ENCODE data around the gene TMEM254.
A peak's percentile ranks its signal among the peaks of the same experiment; 100 is the strongest.

The TMEM254 gene

GRCh38 chr10:80100116-80100515 lies 21.7 kb downstream of the TMEM254 start:
- Histone ChIP-seq H3K27ac (ENCODE audit: poor library complexity, severe bottlenecking) (no peak overlapping the region), H3K9me3 (ENCODE audit: severe bottlenecking) (no peaks in the 10 kb centered on the region), H3K36me3 (ENCODE audit: low read depth) (no peaks in the 10 kb centered on the region), H3K27me3 (ENCODE audit: insufficient read depth, poor library complexity, severe bottlenecking) (no peaks in the 10 kb centered on the region), H3K4me3 (ENCODE audit: severe bottlenecking) (no peak overlapping the region), H3K4me1 (ENCODE audit: insufficient read depth, poor library complexity, severe bottlenecking) (no peaks in the 10 kb centered on the region)
- DNase-seq (ENCODE audit: low spot score) (no peak), ATAC-seq (ENCODE audit: low read depth) (no peak)
- no peak for TF ChIP-seq CTCF (IDR thresholded peaks at IDR 0.05; ENCODE audit: poor library complexity, severe bottlenecking)

GRCh38 chr10:80100861-80101695 lies 22.6 kb downstream of the TMEM254 start:
- no peak for DNase-seq (ENCODE audit: low spot score)

GRCh38 chr10:80104066-80104926 lies 25.8 kb downstream of the TMEM254 start:
- DNase-seq (ENCODE audit: low spot score): no peak
- Histone ChIP-seq H3K4me1 (ENCODE audit: insufficient read depth, poor library complexity, severe bottlenecking) (no peaks in the 10 kb centered on the region), H3K9me3 (ENCODE audit: severe bottlenecking) (no peaks in the 10 kb centered on the region), H3K4me3 (ENCODE audit: severe bottlenecking) (no peak overlapping the region), H3K27me3 (ENCODE audit: insufficient read depth, poor library complexity, severe bottlenecking) (no peaks in the 10 kb centered on the region), H3K27ac (ENCODE audit: poor library complexity, severe bottlenecking) (no peak overlapping the region), H3K36me3 (ENCODE audit: low read depth) (no peaks in the 10 kb centered on the region)
- peak; percentile 29; the same call in 1 of the 3 replicates for ATAC-seq (ENCODE audit: low read depth)
- no peak for TF ChIP-seq CTCF (IDR thresholded peaks at IDR 0.05; ENCODE audit: poor library complexity, severe bottlenecking)

More at GRCh38 chr10:80100861-80101695, 22.6 kb downstream of the TMEM254 start:
- Histone ChIP-seq H3K4me3 (ENCODE audit: severe bottlenecking) (no peak overlapping the region), H3K27ac (ENCODE audit: poor library complexity, severe bottlenecking) (no peak overlapping the region), H3K4me1 (ENCODE audit: insufficient read depth, poor library complexity, severe bottlenecking) (no peaks in the 10 kb centered on the region), H3K27me3 (ENCODE audit: insufficient read depth, poor library complexity, severe bottlenecking) (no peaks in the 10 kb centered on the region), H3K9me3 (ENCODE audit: severe bottlenecking) (no peaks in the 10 kb centered on the region), H3K36me3 (ENCODE audit: low read depth) (no peaks in the 10 kb centered on the region)
- 0 out of 3 replicates have a peak, but pooled peaks have one; percentile 23 for ATAC-seq (ENCODE audit: low read depth)
- no peak for TF ChIP-seq CTCF (IDR thresholded peaks at IDR 0.05; ENCODE audit: poor library complexity, severe bottlenecking)

GRCh38 chr10:80108576-80109239 lies 30.2 kb downstream of the TMEM254 start:
- H3K9me3 ChIP-seq (ENCODE audit: severe bottlenecking): peaks cover 2% of the 10 kb centered on the region
- DNase-seq (ENCODE audit: low spot score): no peak
- no peaks in the 10 kb centered on the region for H3K4me1 ChIP-seq (ENCODE audit: insufficient read depth, poor library complexity, severe bottlenecking)
- no peak overlapping the region for H3K27ac ChIP-seq (ENCODE audit: poor library complexity, severe bottlenecking)
- TF ChIP-seq CTCF (IDR thresholded peaks at IDR 0.05; ENCODE audit: poor library complexity, severe bottlenecking): no peak
- H3K36me3 ChIP-seq (ENCODE audit: low read depth): no peaks in the 10 kb centered on the region
- no peak overlapping the region for H3K4me3 ChIP-seq (ENCODE audit: severe bottlenecking)
- H3K27me3 ChIP-seq (ENCODE audit: insufficient read depth, poor library complexity, severe bottlenecking): no peaks in the 10 kb centered on the region
- ATAC-seq (ENCODE audit: low read depth): no peak
